NB4 (cell line): ENCODE data around the gene NTM.

Source experiments
- CTCF ChIP-seq: IDR thresholded peaks from one replicate; pipeline ENCODE4 v1.5.1; 2012; ENCODE audit warnings: low read depth, low read length
- POLR2A ChIP-seq: IDR thresholded peaks from 2 replicates; pipeline ENCODE4 v1.6.1; 2011; ENCODE audit warnings: mild to moderate bottlenecking; ENCODE audit not compliant: insufficient read length; ENCODE audit errors: extremely low read depth

- TF ChIP-seq CTCF (no peak), POLR2A (no peak)
Observed at GRCh38 chr11:132154781-132155180, 784.4 kb downstream of the NTM start.
